ENCODE results near the gene PHF21A.
A peak's percentile ranks its signal among the peaks of the same experiment; 100 is the strongest.

PHF21A gene

GRCh38 chr11:45931739-45932138 lies 189.5 kb downstream of the PHF21A start:
- no peaks in the 10 kb centered on the region for H3K27me3 Mint-ChIP-seq
- no peak for DNase-seq
- peaks cover 78 to 86% of the 10 kb centered on the region in 2 donors for H3K4me1 Mint-ChIP-seq
- peak overlapping the region; percentile 96 for H3K27ac Mint-ChIP-seq
- peaks cover 43 to 61% of the 10 kb centered on the region in 2 donors for H3K36me3 Mint-ChIP-seq
- no peaks in the 10 kb centered on the region for H3K9me3 Mint-ChIP-seq
- H3K4me3 Mint-ChIP-seq: peak overlapping the region; percentile 93 to 96
- no peak for ATAC-seq (replicated peaks)

GRCh38 chr11:45930951-45931570 lies 190.2 kb downstream of the PHF21A start:
- ATAC-seq (replicated peaks): no peak
- Mint-ChIP-seq H3K9me3 (no peaks in the 10 kb centered on the region), H3K27ac (peak overlapping the region; percentile 96), H3K36me3 (peaks cover 46 to 64% of the 10 kb centered on the region in 2 donors), H3K27me3 (no peaks in the 10 kb centered on the region), H3K4me3 (peak overlapping the region; percentile 93 to 96), H3K4me1 (peaks cover 81 to 86% of the 10 kb centered on the region in 2 donors)
- no peak for DNase-seq

- H3K9me3 Mint-ChIP-seq: no peaks in the 10 kb centered on the region
- peak overlapping the region; percentile 93 to 96 for H3K4me3 Mint-ChIP-seq
- peaks cover 80 to 86% of the 10 kb centered on the region in 2 donors for H3K4me1 Mint-ChIP-seq
- ATAC-seq (replicated peaks) (peak; percentile 85), DNase-seq (peak; percentile 95)
- peak overlapping the region; percentile 96 for H3K27ac Mint-ChIP-seq
- H3K36me3 Mint-ChIP-seq: peaks cover 46 to 68% of the 10 kb centered on the region in 2 donors
- H3K27me3 Mint-ChIP-seq: no peaks in the 10 kb centered on the region
Measured at GRCh38 chr11:45930031-45930794, 191.0 kb downstream of the PHF21A start.

DNA sequence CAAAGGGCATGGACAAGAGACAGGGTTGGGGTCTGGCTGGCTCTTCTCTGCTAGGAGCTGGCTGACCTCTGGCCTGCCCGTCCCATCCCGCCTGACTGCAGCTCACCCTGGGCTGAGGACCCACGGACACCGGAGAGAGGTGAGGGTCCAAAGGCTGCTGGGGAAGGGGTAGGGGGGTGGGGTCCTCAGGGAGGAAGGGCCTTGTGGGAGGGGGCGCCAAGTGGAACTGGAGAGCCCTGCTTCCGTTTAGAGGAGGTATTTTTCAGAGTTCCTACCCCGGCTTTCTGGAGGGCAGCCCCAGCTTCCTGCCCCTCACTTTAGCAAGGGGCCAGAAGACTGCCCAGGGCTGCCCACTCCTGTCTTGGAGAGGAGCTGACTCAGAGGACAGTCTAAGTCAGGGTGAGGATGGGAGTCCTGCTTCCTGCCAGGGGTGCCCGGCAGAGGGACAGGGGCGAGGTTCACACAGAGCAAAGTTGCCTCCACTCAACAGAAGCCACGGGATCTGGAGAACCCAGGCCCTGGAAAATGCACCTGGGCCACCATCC lies 191.7 kb downstream of the PHF21A start:
- Mint-ChIP-seq H3K36me3 (peaks cover 47 to 63% of the 10 kb centered on the region in 2 donors), H3K27ac (peak overlapping the region; percentile 96), H3K9me3 (no peaks in the 10 kb centered on the region), H3K27me3 (no peaks in the 10 kb centered on the region), H3K4me3 (peak overlapping the region; percentile 93 to 96), H3K4me1 (peaks cover 76 to 85% of the 10 kb centered on the region in 2 donors)
- DNase-seq (no peak), ATAC-seq (replicated peaks) (peak; percentile 3 to 5)

DNA sequence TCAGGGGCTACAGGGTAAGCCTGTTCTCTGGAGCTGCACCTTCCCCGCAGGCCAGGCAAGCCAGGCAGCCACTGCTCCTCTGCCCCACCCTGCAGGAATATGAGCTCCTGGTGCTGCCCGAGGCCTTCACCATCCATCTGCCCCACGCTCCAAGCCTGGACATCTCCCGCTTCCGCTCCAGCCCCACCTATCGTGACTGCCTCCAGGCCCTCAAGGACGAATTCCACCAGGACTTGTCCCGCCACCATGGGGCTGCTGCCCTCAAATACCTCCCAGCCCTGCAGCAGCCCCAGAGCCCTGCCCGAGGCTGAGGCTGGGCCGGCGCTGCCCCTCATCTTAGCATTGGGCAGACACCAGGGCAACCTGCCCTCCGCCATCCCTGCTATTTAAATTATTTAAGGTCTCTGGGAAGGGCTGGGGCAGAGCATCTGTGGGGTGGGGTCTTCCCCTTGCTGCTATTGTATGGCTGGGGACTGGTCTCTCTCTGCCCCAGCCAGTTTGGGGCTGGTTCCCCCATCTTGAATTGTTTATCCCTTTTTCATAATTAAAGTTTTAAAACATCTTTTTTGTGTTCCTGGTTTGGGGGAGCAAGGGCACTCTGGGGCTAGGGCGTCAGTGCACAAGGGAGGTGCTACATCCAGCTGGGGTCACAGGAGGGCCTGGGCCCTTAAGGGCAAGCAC lies 192.6 kb downstream of the PHF21A start:
- DNase-seq (no peak), ATAC-seq (replicated peaks) (no peak)
- H3K27ac Mint-ChIP-seq: peak overlapping the region; percentile 69
- H3K4me3 Mint-ChIP-seq: peak overlapping the region; percentile 17 to 36
- H3K9me3 Mint-ChIP-seq: no peaks in the 10 kb centered on the region
- peaks cover 75 to 85% of the 10 kb centered on the region in 2 donors for H3K4me1 Mint-ChIP-seq
- H3K36me3 Mint-ChIP-seq: peaks cover 47 to 61% of the 10 kb centered on the region in 2 donors
- H3K27me3 Mint-ChIP-seq: no peaks in the 10 kb centered on the region

- peaks cover 71 to 84% of the 10 kb centered on the region in 2 donors for H3K4me1 Mint-ChIP-seq
- H3K36me3 Mint-ChIP-seq: peaks cover 41 to 56% of the 10 kb centered on the region in 2 donors
- H3K27ac Mint-ChIP-seq: peak overlapping the region; percentile 70
- ATAC-seq (replicated peaks): no peak
- H3K27me3 Mint-ChIP-seq: no peaks in the 10 kb centered on the region
- DNase-seq: no peak
- H3K9me3 Mint-ChIP-seq: no peaks in the 10 kb centered on the region
- peak overlapping the region; percentile 3 to 36 for H3K4me3 Mint-ChIP-seq
Measured at GRCh38 chr11:45927684-45928413, 193.4 kb downstream of the PHF21A start.

- H3K27me3 Mint-ChIP-seq: no peaks in the 10 kb centered on the region
- no peaks in the 10 kb centered on the region for H3K9me3 Mint-ChIP-seq
- DNase-seq (no peak), ATAC-seq (replicated peaks) (no peak)
- peaks cover 70 to 82% of the 10 kb centered on the region in 2 donors for H3K4me1 Mint-ChIP-seq
- H3K36me3 Mint-ChIP-seq: peaks cover 39 to 50% of the 10 kb centered on the region in 2 donors
- peak overlapping the region; percentile 3 to 31 for H3K4me3 Mint-ChIP-seq
- H3K27ac Mint-ChIP-seq: peak overlapping the region; percentile 70
Measured at GRCh38 chr11:45927332-45927683, 193.9 kb downstream of the PHF21A start.

DNA sequence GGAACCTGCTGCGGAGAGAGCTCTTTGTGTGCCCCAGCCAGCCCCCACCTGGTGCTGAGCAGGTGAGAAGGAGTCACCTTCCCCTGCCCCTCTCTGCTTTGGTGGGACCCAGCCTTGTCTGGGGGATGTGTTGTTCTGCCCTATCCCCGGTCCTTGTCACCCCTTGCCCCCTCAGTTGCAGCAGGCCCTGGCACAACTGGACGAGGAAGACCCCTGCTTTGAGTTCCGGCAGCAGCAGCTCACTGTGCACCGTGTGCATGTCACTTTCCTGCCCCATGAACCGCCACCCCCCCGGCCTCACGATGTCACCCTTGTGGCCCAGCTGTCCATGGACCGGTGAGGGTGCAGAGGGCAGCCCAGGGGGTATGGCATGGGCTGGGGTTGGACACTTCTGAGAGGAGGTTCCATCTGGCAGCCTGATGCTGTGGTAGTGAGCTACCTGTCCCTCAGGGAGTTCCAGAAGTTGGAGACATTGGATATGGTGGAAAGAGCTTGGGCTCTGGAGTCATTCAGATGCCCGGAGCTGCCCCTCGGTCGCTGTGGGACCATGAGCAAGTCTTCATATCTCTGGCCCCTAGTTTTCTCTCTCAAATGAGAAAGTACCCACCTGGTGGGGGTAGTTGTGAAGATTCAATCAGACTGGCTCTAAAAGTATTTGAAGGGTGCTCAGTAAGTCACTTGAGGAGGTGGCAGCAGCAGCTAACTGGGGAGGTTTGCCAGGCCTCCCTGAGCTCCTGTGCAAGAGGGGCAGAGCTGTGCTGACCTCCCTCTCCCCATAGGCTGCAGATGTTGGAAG lies 194.5 kb downstream of the PHF21A start:
- DNase-seq: no peak
- peaks cover 64 to 78% of the 10 kb centered on the region in 2 donors for H3K4me1 Mint-ChIP-seq
- peak overlapping the region in 1 of 2 donors; percentile 31 for H3K4me3 Mint-ChIP-seq
- peak overlapping the region; percentile 70 for H3K27ac Mint-ChIP-seq
- H3K36me3 Mint-ChIP-seq: peaks cover 33 to 45% of the 10 kb centered on the region in 2 donors
- ATAC-seq (replicated peaks): no peak
- no peaks in the 10 kb centered on the region for H3K27me3 Mint-ChIP-seq
- H3K9me3 Mint-ChIP-seq: no peaks in the 10 kb centered on the region

DNA sequence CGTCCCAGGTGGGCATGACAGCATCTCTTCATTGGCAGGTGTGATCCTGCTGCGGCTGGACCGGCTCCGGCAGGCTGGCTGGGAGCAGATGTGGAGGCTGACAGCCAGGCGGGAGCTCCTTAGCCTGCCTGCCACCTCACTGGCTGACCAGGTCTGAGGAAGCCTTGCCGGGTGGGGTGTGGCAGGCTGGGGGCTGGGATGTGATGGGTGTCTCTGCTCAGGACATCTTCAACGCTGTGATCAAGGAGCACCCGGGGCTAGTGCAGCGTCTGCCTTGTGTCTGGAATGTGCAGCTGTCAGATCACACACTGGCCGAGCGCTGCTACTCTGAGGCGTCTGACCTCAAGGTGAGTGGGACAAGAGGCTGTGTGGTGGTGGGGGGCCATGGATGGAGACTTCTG lies 195.3 kb downstream of the PHF21A start:
- ATAC-seq (replicated peaks) (no peak), DNase-seq (no peak)
- peaks cover 60 to 78% of the 10 kb centered on the region in 2 donors for H3K4me1 Mint-ChIP-seq
- H3K36me3 Mint-ChIP-seq: peaks cover 29 to 39% of the 10 kb centered on the region in 2 donors
- no peaks in the 10 kb centered on the region for H3K9me3 Mint-ChIP-seq
- H3K4me3 Mint-ChIP-seq: no peak overlapping the region
- no peaks in the 10 kb centered on the region for H3K27me3 Mint-ChIP-seq
- peak overlapping the region; percentile 20 for H3K27ac Mint-ChIP-seq

DNA sequence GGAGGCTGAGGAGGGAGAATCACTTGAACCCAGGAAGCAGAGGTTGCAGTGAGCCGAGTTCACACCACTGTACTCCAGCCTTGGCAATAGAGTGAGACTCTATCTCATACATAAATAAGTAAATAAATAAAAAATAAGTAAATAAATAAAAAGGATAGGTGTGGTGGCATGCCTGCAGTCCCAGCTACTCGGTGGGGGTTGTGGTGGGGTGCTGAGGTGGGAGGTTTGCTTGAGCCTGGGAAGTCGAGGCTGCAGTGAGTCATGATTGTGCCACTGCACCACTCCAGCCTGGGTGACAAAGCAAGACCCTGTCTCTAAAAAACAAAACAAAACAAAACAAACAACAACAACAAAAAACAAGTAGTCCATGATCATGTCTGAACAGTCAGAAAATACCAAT lies 195.7 kb downstream of the PHF21A start:
- H3K27ac Mint-ChIP-seq: peak overlapping the region; percentile 79
- peaks cover 57 to 78% of the 10 kb centered on the region in 2 donors for H3K4me1 Mint-ChIP-seq
- no peaks in the 10 kb centered on the region for H3K9me3 Mint-ChIP-seq
- DNase-seq (no peak), ATAC-seq (replicated peaks) (no peak)
- H3K36me3 Mint-ChIP-seq: peaks cover 28 to 39% of the 10 kb centered on the region in 2 donors
- no peak overlapping the region for H3K4me3 Mint-ChIP-seq
- no peaks in the 10 kb centered on the region for H3K27me3 Mint-ChIP-seq

DNA sequence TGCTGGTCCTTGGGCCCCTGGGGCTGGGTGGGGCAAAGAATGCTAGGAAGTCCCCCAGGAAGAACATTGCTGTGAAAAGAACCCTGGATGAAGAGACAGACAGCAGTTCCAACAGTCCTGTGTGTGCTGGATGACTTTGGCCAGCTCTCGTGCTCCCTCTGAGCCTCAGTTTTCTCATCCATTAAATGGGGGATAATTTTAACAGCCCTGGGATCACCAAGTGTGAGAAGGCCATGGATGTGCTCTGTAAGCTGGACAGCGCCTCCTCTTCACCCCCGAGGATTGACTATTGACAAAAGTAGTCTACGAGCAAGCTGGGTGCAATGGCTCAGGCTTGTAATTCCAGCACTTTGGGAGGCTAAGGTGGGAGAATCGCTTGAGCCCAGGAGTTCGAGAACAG lies 196.3 kb downstream of the PHF21A start:
- ATAC-seq (replicated peaks): no peak
- Mint-ChIP-seq H3K27ac (peak overlapping the region; percentile 93), H3K4me3 (peak overlapping the region in 1 of 2 donors; percentile 78), H3K9me3 (no peaks in the 10 kb centered on the region), H3K27me3 (no peaks in the 10 kb centered on the region), H3K36me3 (peaks cover 24 to 34% of the 10 kb centered on the region in 2 donors), H3K4me1 (peaks cover 53 to 77% of the 10 kb centered on the region in 2 donors)
- DNase-seq: no peak

DNA sequence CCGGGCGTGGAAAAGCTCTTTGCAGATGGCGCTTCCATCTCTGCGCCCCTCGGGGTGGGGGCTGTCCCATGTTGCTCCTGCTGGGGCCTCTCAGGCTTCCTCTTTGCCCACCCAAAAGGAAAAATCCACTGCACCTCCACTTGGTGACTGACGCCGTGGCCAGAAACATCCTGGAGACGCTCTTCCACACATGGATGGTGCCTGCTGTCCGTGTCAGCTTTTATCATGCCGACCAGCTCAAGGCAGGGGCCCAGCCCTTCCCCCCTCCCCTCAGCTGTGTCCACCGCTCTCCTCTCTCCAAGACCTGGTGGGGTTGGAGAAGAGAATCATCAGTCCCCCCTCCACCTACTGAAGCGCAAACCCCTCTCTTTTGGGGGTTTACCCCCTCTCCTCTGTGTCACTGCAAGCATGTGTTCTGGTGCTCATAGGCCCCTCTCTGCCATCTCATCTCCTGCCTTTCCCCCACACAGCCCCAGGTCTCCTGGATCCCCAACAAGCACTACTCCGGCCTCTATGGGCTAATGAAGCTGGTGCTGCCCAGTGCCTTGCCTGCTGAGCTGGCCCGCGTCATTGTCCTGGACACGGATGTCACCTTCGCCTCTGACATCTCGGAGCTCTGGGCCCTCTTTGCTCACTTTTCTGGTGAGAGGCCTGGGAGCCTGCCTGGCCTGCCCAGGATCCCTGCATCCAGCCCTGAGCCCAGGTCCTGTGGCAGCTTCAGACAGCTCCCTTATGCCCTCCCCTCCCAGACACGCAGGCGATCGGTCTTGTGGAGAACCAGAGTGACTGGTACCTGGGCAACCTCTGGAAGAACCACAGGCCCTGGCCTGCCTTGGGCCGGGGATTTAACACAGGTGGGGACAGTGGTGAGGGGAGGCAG lies 197.0 kb downstream of the PHF21A start:
- Mint-ChIP-seq H3K9me3 (no peaks in the 10 kb centered on the region), H3K36me3 (peaks cover 24 to 34% of the 10 kb centered on the region in 2 donors), H3K4me1 (peaks cover 53 to 84% of the 10 kb centered on the region in 2 donors), H3K27ac (peak overlapping the region; percentile 93), H3K27me3 (no peaks in the 10 kb centered on the region), H3K4me3 (peak overlapping the region; percentile 74 to 78)
- DNase-seq (no peak), ATAC-seq (replicated peaks) (peak in 1 of 2 donors; percentile 11)
